Ovary (tissue), 9 donors: ENCODE results near the gene NXT1. TPM values are rescaled to one million over a fixed set of nuclear protein-coding genes. Genes with fewer than 3 reads are reported as not detected.

Experiments used
- DNase-seq, 5 donors: peaks; one replicate each; pipeline ENCODE4 v3.0.0-alpha.2; 2019 to 2020
- H3K27ac ChIP-seq, 2 donors: fragments of 200-600 bp; one replicate each; pipeline versions ENCODE4 v1.5.1 to v1.8.0; 2019 to 2022
- H3K27me3 ChIP-seq: fragments of 200-600 bp; one replicate; pipeline ENCODE4 v1.8.0; 2022
- H3K36me3 ChIP-seq: fragments of 200-600 bp; sonication (generic); one replicate; pipeline ENCODE4 v1.5.1; 2019
- H3K4me1 ChIP-seq: one replicate; pipeline ENCODE4 v1.8.1; 2013; ENCODE audit warnings: mild to moderate bottlenecking, moderate library complexity; ENCODE audit not compliant: insufficient read depth
- H3K4me3 ChIP-seq: fragments of 200-600 bp; sonication (generic); one replicate; pipeline ENCODE4 v1.5.1; 2017
- H3K9me3 ChIP-seq, 2 donors: fragments of 200-600 bp in 1 of 2; sonication (generic) in 1 of 2; one replicate each; pipeline versions ENCODE4 v1.5.1 to v1.8.1; 2013 to 2019; ENCODE audit warnings: mild to moderate bottlenecking in 1 of 2, moderate library complexity in 1 of 2
- CTCF ChIP-seq, 3 donors: fragments of 450-650 bp in 2 of 3; fragments of 200-600 bp in 1 of 3; IDR thresholded peaks; one replicate each; pipeline versions ENCODE4 v1.5.1 to v1.8.0; 2016 to 2022; ENCODE audit warnings: antibody characterized with exemption in 3 of 3, mild to moderate bottlenecking in 1 of 3
- EP300 ChIP-seq: sonication (generic); formaldehyde crosslinking; IDR thresholded peaks from one replicate; pipeline ENCODE4 v1.6.1; 2017; ENCODE audit warnings: antibody characterized with exemption
- POLR2A ChIP-seq: fragments of 450-650 bp; IDR thresholded peaks from one replicate; pipeline ENCODE4 v1.6.1; 2017; ENCODE audit warnings: antibody characterized with exemption, mild to moderate bottlenecking, moderate library complexity
- WGBS, 3 donors: extraction: QIAGEN DNeasy Blood & Tissue Kit in 1 of 3; methylation state at CpG; one replicate each; pipeline versions ENCODE4 v1.1.5 to v1.1.7; 2013 to 2017; 5-methylcytosine and 5-hydroxymethylcytosine counted together
- intact Hi-C, 4 donors: fragments of 100-400 bp; cut with DNase I; formaldehyde crosslinking; loops; one replicate each; pipeline versions ENCODE4 v1.11.0 to v1.15.1; 2022 to 2023
- polyA plus RNA-seq, 2 donors: library from polyadenylated mRNA; stranded (reverse); fragments of 200-250 nt in 1 of 2; fragments of 350-450 nt in 1 of 2; fragmentation: Illumina TruSeq in 1 of 2; extraction: RNeasy Lipid Tissue Mini Kit (QIAGEN cat#74804) in 1 of 2; gene quantifications; one replicate each; pipeline ENCODE4 v1.2.3, GENCODE V29; 2013 to 2014
- total RNA-seq, 7 donors: library from RNA; depleted of rRNA in 2 of 7; stranded (reverse); fragments of >200 nt in 2 of 7; fragmentation: NEBNext Ultra II Directional in 3 of 7; extraction: Animal tissue kit (Norgen Biotek cat#: 25700) in 3 of 7; gene quantifications; one replicate each; pipeline versions ENCODE4 v1.1.0 to v1.2.4, GENCODE V29; 2016 to 2023
- donor health status: DM: no; HTN: no; CAD: no; lungs with moderate emphysema.
- donor health status: DM: no; HTN: no; CAD: no.
- donor health status: Bipolar disorder and iron deficiency.
- donor health status: DM: yes; HTN: yes; CAD: no.
- donor health status: DM: no; HTN: no; CAD: no.
- donor health status: DM: yes; HTN: yes; CAD: no.

The NXT1 gene
- total and polyA plus RNA-seq, 9 donors, result 19.2 to 44.6 (median 28.3) TPM

- H3K4me1 ChIP-seq, result peaks cover 11% of the 10 kb centered on the region
- no peak overlapping the region for H3K27ac ChIP-seq
- H3K9me3 ChIP-seq, result no peaks in the 10 kb centered on the region
- intact Hi-C loops, result loop anchor here in 1 of 4 donors (10.0 kb wide), 2 partner anchors 59 to 269 kb away; partner anchors contain the start of genes CST3 and NAPB
- no peaks in the 10 kb centered on the region for H3K36me3 ChIP-seq
- TF ChIP-seq CTCF (IDR thresholded peaks at IDR 0.05) (no peak), POLR2A (no peak), EP300 (no peak)
- H3K27me3 ChIP-seq, result no peaks in the 10 kb centered on the region
- H3K4me3 ChIP-seq, result no peak overlapping the region
- WGBS, 3 donors, result 94 to 95% (median 94%) methylated on average over 58 to 65 of the region's 65 CpGs
- DNase-seq, result peak in 1 of 5 donors; percentile 32
Observed at GRCh38 chr20:23365390-23366165, 15.0 kb downstream of the NXT1 start.

GRCh38 chr20:23366384-23366783, 15.8 kb downstream of the NXT1 start:
- TF ChIP-seq CTCF (IDR thresholded peaks at IDR 0.05) (no peak), POLR2A (no peak), EP300 (no peak)
- H3K27ac ChIP-seq, result no peak overlapping the region
- H3K4me3 ChIP-seq, result no peak overlapping the region
- no peaks in the 10 kb centered on the region for H3K9me3 ChIP-seq
- no peaks in the 10 kb centered on the region for H3K36me3 ChIP-seq
- intact Hi-C loops, result loop anchor here in 1 of 4 donors (10.0 kb wide), 2 partner anchors 58 to 268 kb away; partner anchors contain the start of genes CST3 and NAPB
- peaks cover 9% of the 10 kb centered on the region for H3K4me1 ChIP-seq
- WGBS, 3 donors, result 60 to 79% (median 71%) methylated on average over 1 of the region's 1 CpG
- H3K27me3 ChIP-seq, result no peaks in the 10 kb centered on the region
- DNase-seq, result no peak

- H3K36me3 ChIP-seq, result no peaks in the 10 kb centered on the region
- H3K27ac ChIP-seq, result no peak overlapping the region
- DNase-seq, result no peak
- no peaks in the 10 kb centered on the region for H3K27me3 ChIP-seq
- no peak overlapping the region for H3K4me3 ChIP-seq
- TF ChIP-seq CTCF (IDR thresholded peaks at IDR 0.05) (no peak), EP300 (no peak), POLR2A (no peak)
- no peaks in the 10 kb centered on the region for H3K9me3 ChIP-seq
- peaks cover 9% of the 10 kb centered on the region for H3K4me1 ChIP-seq
- intact Hi-C loops, result loop anchor here in 1 of 4 donors (10.0 kb wide), 2 partner anchors 57 to 267 kb away; partner anchors contain the start of genes CST3 and NAPB
Observed at GRCh38 chr20:23367770-23368169, 17.2 kb downstream of the NXT1 start.

- TF ChIP-seq EP300, result no peak
- TF ChIP-seq POLR2A, result no peak
- intact Hi-C loops, result loop anchor here in 1 of 4 donors (10.0 kb wide), 2 partner anchors 56 to 266 kb away; partner anchors contain the start of genes CST3 and NAPB
- 77 to 87% (median 81%) methylated on average over 2 of the region's 2 CpGs for WGBS, 3 donors
- Histone ChIP-seq H3K27ac (no peak overlapping the region), H3K27me3 (no peaks in the 10 kb centered on the region), H3K4me3 (no peak overlapping the region), H3K36me3 (no peaks in the 10 kb centered on the region), H3K4me1 (peaks cover 3% of the 10 kb centered on the region), H3K9me3 (no peaks in the 10 kb centered on the region)
- DNase-seq, result no peak
Observed at GRCh38 chr20:23368316-23369071, 17.9 kb downstream of the NXT1 start.
